ENCODE data around the gene FRMD7.
"Not testable (repeated sequence)": the region's sequence is repeated elsewhere in the genome, so short reads cannot be mapped to it uniquely, and the experiment has no call there.

FRMD7 gene, protein sequence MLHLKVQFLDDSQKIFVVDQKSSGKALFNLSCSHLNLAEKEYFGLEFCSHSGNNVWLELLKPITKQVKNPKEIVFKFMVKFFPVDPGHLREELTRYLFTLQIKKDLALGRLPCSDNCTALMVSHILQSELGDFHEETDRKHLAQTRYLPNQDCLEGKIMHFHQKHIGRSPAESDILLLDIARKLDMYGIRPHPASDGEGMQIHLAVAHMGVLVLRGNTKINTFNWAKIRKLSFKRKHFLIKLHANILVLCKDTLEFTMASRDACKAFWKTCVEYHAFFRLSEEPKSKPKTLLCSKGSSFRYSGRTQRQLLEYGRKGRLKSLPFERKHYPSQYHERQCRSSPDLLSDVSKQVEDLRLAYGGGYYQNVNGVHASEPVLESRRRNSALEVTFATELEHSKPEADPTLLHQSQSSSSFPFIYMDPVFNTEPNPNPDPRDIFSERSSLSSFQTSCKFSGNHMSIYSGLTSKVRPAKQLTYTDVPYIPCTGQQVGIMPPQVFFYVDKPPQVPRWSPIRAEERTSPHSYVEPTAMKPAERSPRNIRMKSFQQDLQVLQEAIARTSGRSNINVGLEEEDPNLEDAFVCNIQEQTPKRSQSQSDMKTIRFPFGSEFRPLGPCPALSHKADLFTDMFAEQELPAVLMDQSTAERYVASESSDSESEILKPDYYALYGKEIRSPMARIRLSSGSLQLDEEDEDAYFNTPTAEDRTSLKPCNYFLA

GRCh38 chrX:132127743-132128142, at the start of gene FRMD7:
FRMD7 (minus strand) TSS chrX:132128020; CDS start chrX:132127844, 176 bp downstream.
- in situ Hi-C loops (cut with MboI; ENCODE audit: low sequenced_read_pairs) = no loop called here

GRCh38 chrX:132173647-132174046, 45.8 kb upstream of the FRMD7 start:
- in situ Hi-C loops (cut with MboI; ENCODE audit: low sequenced_read_pairs) = no loop called here

GRCh38 chrX:132171881-132172280, 44.1 kb upstream of the FRMD7 start:
- in situ Hi-C loops (cut with MboI; ENCODE audit: low sequenced_read_pairs) = no loop called here

GRCh38 chrX:132171478-132171877, 43.7 kb upstream of the FRMD7 start:
- in situ Hi-C loops (cut with MboI; ENCODE audit: low sequenced_read_pairs) = no loop called here

DNA sequence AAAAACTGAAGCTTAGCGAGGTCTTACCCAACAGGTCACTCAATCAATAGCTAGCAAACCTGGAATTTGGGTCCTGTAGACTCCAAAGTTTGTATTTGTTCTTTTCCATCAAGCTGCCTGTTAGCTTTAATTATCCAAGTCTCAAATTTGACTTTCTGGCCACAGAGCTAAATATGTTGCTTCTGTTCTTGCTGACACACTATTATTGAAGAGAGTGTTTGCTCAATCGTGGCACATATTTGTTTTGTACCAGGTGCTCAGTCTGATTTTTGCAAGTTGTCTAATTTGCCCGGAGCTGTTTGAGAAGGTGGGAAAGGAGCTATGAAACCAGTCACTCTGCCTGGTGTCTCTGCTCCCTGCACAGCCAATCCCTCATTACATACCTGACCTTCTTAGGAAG, 41.7 kb upstream of the FRMD7 start:
- in situ Hi-C loops (cut with MboI; ENCODE audit: low sequenced_read_pairs) = no loop called here

DNA sequence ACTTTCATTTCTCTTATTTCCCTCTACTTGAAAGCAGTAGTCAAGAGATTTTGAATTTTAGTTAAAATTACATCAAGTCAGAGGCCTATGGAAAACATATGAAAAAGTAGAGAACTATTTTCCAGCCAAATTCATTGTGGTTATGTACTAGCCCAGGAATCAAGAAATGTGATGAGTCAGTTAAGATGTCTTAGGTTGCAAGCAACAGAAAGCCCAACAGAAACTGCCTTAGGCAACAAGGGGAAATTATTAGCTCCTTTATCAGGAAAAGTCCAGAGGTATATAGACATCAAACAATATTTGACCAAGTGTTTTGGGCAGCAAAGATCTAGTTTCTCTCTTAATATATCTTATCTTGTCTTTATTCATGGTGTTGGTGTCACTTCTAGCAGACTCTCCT, 37.8 kb upstream of the FRMD7 start:
- in situ Hi-C loops (cut with MboI; ENCODE audit: low sequenced_read_pairs) = no loop called here

DNA sequence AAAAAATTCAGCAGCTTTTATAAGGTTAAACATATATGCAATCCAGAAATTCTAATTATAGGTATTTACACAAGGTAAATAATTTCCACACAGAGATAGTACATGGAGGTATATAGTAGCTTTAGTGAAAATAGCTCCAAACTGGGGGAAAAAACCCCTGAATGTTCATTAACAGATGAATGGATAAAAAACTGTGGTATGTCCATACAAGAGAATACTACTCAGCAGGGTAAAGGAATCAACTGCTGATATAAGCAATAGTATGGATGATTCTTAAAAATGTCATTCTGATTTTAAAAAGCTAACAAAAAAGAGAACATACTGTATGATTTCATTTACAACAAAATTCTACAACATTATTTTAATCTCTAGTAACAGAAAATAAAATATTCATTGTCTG, 37.2 kb upstream of the FRMD7 start:
- in situ Hi-C loops (cut with MboI; ENCODE audit: low sequenced_read_pairs) = no loop called here

- in situ Hi-C loops (cut with MboI; ENCODE audit: low sequenced_read_pairs) = not testable (repeated sequence)
Measured at GRCh38 chrX:132163094-132163493, 35.3 kb upstream of the FRMD7 start.

DNA sequence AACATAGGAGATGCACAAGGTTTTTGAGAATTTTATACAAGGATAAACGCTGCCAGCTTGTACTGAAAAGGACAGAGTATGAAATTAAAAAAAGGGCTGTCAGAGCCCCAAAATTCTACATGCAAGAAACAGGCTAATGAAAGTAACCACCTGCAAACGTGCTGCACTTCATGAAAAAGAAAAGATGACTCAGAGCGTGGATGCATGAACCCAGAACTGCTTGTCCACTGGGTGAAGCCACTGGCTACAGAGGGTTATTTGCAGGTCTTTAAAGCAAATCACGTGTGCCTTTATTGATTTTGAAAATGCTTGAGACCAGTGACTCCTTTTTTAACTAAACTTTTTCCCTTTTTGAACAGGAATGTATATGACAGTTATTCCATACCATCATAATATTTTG, 25.3 kb upstream of the FRMD7 start:
- in situ Hi-C loops (cut with MboI; ENCODE audit: low sequenced_read_pairs) = no loop called here

GRCh38 chrX:132146456-132146855, 18.6 kb upstream of the FRMD7 start:
- in situ Hi-C loops (cut with MboI; ENCODE audit: low sequenced_read_pairs) = no loop called here

- in situ Hi-C loops (cut with MboI; ENCODE audit: low sequenced_read_pairs) = no loop called here
Measured at GRCh38 chrX:132144061-132144460, 16.2 kb upstream of the FRMD7 start.

- in situ Hi-C loops (cut with MboI; ENCODE audit: low sequenced_read_pairs) = no loop called here
Measured at GRCh38 chrX:132125906-132126305, 1.9 kb downstream of the FRMD7 start.

GRCh38 chrX:132120913-132121312, 6.9 kb downstream of the FRMD7 start:
- in situ Hi-C loops (cut with MboI; ENCODE audit: low sequenced_read_pairs) = no loop called here

DNA sequence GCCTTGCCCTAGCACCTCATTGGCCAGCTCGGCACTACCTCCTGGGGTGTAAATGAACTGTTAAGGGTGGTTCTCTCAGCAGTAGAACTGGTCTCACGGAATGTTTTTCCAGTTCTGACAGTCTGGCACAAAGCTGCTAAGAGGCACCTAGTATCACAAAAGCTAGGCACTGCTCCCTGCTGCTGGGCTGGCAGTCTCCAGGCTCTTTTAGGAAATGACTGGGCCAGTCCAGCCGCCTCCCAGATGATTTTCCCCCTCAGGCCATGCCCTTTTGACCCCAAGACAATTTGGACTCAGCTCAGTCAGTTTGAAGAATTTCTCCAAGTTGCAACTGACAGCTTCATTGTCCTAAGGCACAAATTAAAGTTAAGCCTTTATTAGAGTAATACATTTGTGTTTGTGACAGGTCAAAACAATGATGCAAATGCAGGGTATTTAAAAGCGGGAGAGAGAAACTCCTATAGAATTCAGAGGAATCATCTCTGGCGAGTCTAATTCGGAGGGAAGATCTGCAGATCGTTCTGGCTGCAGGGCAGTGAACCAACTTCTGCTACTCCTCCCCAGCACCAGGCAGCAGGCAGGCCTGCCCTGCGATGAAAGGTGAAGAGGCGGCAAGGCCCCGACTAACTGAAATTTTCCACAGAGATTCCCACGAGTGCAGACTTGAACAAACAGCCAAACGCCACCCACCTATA, 7.9 kb downstream of the FRMD7 start:
- in situ Hi-C loops (cut with MboI; ENCODE audit: low sequenced_read_pairs) = no loop called here

DNA sequence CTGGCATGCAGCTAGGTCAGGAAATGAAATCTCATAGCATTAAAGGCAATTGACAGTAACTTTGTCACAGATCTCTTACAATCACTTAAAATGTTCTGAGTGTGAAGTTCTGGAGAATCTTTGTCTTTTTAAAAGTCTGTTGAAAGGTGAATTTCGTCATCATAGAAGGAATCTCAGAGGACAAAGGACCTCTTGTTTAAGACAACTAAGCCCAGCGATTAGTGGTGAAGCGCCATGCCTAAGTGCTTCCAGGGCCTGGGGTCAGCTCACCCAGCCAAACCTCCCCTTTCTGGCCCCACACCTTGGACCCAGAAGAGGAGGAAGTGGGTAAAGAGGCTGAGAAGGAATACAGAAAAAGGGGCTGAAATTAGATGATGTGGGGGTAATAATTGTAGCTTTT, 8.5 kb downstream of the FRMD7 start:
- in situ Hi-C loops (cut with MboI; ENCODE audit: low sequenced_read_pairs) = no loop called here

DNA sequence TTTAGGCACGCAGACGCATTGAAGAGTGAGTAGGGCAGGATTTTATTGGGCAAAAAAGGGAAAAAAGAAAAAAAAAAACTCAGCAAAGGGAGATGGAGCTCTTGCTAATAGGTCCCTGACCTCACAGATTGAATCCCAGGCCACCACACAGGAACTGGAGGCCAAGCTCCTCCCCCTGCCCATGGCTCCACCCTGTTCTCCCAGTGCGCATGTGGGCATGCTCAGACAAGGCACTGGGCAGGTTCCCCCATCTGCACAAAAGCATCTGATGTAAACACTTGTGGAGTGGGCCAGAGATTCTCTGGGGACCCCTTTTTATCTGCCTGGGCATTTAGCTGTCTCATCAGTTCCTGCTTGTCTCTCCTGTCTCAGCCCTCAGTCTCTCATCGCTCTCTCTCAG, 9.5 kb downstream of the FRMD7 start:
- in situ Hi-C loops (cut with MboI; ENCODE audit: low sequenced_read_pairs) = no loop called here

DNA sequence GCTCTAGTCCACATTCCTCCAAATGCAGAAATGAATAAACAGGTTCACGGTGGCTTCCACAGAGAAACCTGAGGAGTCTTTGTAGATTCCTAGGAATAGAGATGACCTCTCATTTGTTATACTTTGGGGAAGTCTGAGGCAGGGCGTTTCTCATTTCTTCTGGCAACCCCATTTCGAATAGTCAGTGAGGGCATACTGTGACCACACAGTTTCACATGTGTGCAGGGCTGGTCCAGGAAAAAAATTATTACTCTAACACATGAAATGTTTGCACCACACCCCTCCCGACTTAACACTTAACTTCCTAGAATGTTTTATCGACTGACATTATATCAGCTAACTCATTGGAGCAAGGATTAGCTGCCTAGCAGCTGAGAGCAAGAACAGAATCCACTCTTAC, 12.0 kb downstream of the FRMD7 start:
- in situ Hi-C loops (cut with MboI; ENCODE audit: low sequenced_read_pairs) = no loop called here

DNA sequence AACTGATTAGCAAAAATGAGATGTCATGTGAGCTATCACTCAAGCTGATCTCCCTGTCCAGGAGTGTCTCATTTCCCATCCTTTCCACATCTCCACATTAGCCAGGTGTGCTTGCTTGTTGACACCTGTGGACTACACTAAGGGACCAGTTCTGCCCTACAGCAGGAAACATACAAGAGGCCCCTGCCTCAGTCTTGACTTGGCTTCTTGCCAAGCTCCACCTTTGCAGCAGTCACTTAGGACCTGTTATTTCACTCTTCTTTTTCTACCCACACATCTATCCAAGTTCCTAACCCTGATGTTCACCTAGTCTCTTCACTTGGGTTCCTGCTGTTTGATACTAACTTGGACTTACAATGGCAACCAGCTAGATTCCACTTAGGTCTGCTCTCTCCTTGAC, 13.2 kb downstream of the FRMD7 start:
- in situ Hi-C loops (cut with MboI; ENCODE audit: low sequenced_read_pairs) = no loop called here

DNA sequence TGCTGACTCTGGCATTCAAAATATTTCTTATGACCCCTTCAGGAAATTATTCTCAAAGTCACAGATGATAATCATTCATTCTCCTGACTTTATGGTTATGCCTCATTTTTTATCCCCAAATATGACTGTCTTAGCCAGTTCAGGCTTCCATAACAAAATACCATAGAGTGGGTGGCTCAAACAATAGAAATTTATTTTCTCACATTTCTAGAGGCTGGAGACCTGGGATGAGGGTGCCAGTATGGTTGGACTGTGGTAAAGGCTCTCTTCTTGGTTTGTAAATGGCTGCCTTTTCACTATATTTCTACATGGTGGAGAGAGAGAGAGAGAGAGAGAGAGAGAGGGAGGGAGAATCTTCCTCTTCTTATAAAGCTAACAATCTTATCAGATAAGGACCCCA, 20.5 kb downstream of the FRMD7 start:
- in situ Hi-C loops (cut with MboI; ENCODE audit: low sequenced_read_pairs) = no loop called here

DNA sequence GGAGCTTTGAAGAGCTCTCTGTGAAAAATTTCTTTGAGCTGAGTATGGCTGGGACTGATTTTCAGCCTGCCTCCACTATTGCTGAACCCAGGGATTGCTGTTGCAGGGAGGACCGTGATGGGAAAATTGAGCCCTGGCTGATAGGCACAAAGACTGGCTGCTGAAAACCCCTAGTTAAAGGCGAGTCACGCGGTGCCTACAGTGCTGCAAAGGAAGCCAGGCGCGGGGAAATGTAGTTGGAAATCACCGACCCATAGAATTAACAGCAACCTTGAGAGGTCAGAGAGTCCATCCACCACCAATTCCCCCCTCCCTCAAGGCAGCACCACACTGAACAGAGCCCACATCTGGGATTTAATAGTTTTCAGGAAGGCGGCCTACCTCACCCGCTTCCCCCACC, 26.0 kb downstream of the FRMD7 start:
- in situ Hi-C loops (cut with MboI; ENCODE audit: low sequenced_read_pairs) = no loop called here

- in situ Hi-C loops (cut with MboI; ENCODE audit: low sequenced_read_pairs) = no loop called here
Measured at GRCh38 chrX:132101206-132101605, 26.6 kb downstream of the FRMD7 start.

DNA sequence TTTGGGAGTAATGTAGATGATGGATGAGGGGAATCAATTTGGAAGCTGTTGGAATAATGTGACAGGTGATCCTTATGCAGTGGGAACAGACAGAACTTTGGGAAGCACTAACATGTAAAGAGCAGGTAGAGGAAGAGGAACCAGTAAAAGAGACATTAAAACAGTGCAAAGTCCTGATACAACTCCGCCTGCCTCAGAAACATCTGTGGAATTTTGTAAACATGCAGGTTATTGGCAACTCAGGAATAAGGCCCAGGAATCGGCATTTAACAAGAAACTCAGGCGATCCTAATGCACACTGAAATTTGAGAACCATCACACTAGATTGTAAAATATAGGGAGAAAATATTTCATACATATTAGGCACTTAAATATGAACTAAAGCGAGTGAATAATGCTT, 29.1 kb downstream of the FRMD7 start:
- in situ Hi-C loops (cut with MboI; ENCODE audit: low sequenced_read_pairs) = not testable (repeated sequence)
